Measurements from ENCODE around the gene SMARCC2. TPM values are rescaled to one million over a fixed set of nuclear protein-coding genes. Genes with fewer than 3 reads are reported as not detected.

The SMARCC2 gene
- total RNA-seq, 3 donors from 2014 or later (not counting 1 experiment from before 2014, with no cell fraction given), result 205 to 232 (median 210) TPM

- ATAC-seq, result no peak
- H3K27ac Mint-ChIP-seq, result no peak overlapping the region
These were observed 46.8 kb upstream of the SMARCC2 start for GRCh38 chr12:56236091-56236490.

GRCh38 chr12:56234746-56235436 lies 45.6 kb upstream of the SMARCC2 start:
- TF ChIP-seq CTCF (IDR thresholded peaks at IDR 0.05), result no peak
- Mint-ChIP-seq H3K4me3 (no peak overlapping the region), H3K36me3 (no peaks in the 10 kb centered on the region), H3K4me1 (no peaks in the 10 kb centered on the region), H3K9me3 (no peaks in the 10 kb centered on the region), H3K27ac (no peak overlapping the region), H3K27me3 (ENCODE audit: low read depth in 2 of 2) (no peaks in the 10 kb centered on the region)
- H3K9me3 ChIP-seq (ENCODE audit: control insufficient read depth, insufficient read depth, low read length), result no peaks in the 10 kb centered on the region
- peaks cover 6% of the 10 kb centered on the region for H3K36me3 ChIP-seq (ENCODE audit: control insufficient read depth, insufficient read depth, low read length)
- H3K27me3 ChIP-seq (ENCODE audit: control insufficient read depth, insufficient read depth, low read length), result no peaks in the 10 kb centered on the region
- H3K4me1 ChIP-seq (ENCODE audit: control insufficient read depth, insufficient read depth, low read length), result no peaks in the 10 kb centered on the region
- no peak for ATAC-seq
- H3K27ac ChIP-seq (ENCODE audit: low read length), result no peak overlapping the region
- 91% methylated on average over 16 of the region's 16 CpGs for WGBS (ENCODE audit: insufficient coverage)
- H3K4me3 ChIP-seq (ENCODE audit: low read length), result no peak overlapping the region
- intact Hi-C loops (cut with micrococcal nuclease), result no loop called here
- no peak for DNase-seq

More at GRCh38 chr12:56236091-56236490, 46.8 kb upstream of the SMARCC2 start:
- Histone ChIP-seq H3K4me1 (ENCODE audit: control insufficient read depth, insufficient read depth, low read length) (no peaks in the 10 kb centered on the region), H3K27me3 (ENCODE audit: control insufficient read depth, insufficient read depth, low read length) (no peaks in the 10 kb centered on the region), H3K9me3 (ENCODE audit: control insufficient read depth, insufficient read depth, low read length) (no peaks in the 10 kb centered on the region), H3K36me3 (ENCODE audit: control insufficient read depth, insufficient read depth, low read length) (peaks cover 7% of the 10 kb centered on the region), H3K4me3 (ENCODE audit: low read length) (no peak overlapping the region), H3K27ac (ENCODE audit: low read length) (no peak overlapping the region)
- no peaks in the 10 kb centered on the region for H3K4me1 Mint-ChIP-seq
- no peak for TF ChIP-seq CTCF (IDR thresholded peaks at IDR 0.05)
- H3K36me3 Mint-ChIP-seq, result no peaks in the 10 kb centered on the region
- intact Hi-C loops (cut with micrococcal nuclease), result no loop called here
- 100% methylated on average over 6 of the region's 6 CpGs for WGBS (ENCODE audit: insufficient coverage)
- no peak for DNase-seq
- no peaks in the 10 kb centered on the region for H3K27me3 Mint-ChIP-seq (ENCODE audit: low read depth in 2 of 2)
- H3K4me3 Mint-ChIP-seq, result no peak overlapping the region
- H3K9me3 Mint-ChIP-seq, result no peaks in the 10 kb centered on the region

- 92% methylated on average over 11 of the region's 11 CpGs for WGBS (ENCODE audit: insufficient coverage)
These were observed 41.9 kb upstream of the SMARCC2 start for GRCh38 chr12:56231184-56231582.

More at GRCh38 chr12:56231184-56231582, 41.9 kb upstream of the SMARCC2 start:
- no peaks in the 10 kb centered on the region for H3K27me3 Mint-ChIP-seq (ENCODE audit: low read depth in 2 of 2)
- DNase-seq (no peak), ATAC-seq (no peak)
- H3K36me3 Mint-ChIP-seq, result no peaks in the 10 kb centered on the region
- Histone ChIP-seq H3K4me1 (ENCODE audit: control insufficient read depth, insufficient read depth, low read length) (no peaks in the 10 kb centered on the region), H3K4me3 (ENCODE audit: low read length) (no peak overlapping the region), H3K36me3 (ENCODE audit: control insufficient read depth, insufficient read depth, low read length) (peaks cover 2% of the 10 kb centered on the region), H3K27me3 (ENCODE audit: control insufficient read depth, insufficient read depth, low read length) (no peaks in the 10 kb centered on the region), H3K9me3 (ENCODE audit: control insufficient read depth, insufficient read depth, low read length) (no peaks in the 10 kb centered on the region), H3K27ac (ENCODE audit: low read length) (no peak overlapping the region)
- no peak overlapping the region for H3K4me3 Mint-ChIP-seq
- H3K4me1 Mint-ChIP-seq, result peaks cover 2% of the 10 kb centered on the region in 2 donors
- TF ChIP-seq CTCF (IDR thresholded peaks at IDR 0.05), result no peak
- no peaks in the 10 kb centered on the region for H3K9me3 Mint-ChIP-seq
- intact Hi-C loops (cut with micrococcal nuclease), result no loop called here
- no peak overlapping the region for H3K27ac Mint-ChIP-seq
